Esophagus squamous epithelium (tissue), 4 donors: ENCODE data around the gene MAP9.

Source experiments
- POLR2A ChIP-seq, 4 donors: fragments of 450-650 bp; IDR thresholded peaks; one replicate each; pipeline ENCODE4 v1.6.1; 2017; ENCODE audit warnings: antibody characterized with exemption in 4 of 4, mild to moderate bottlenecking in 4 of 4, moderate library complexity in 3 of 4
- TF ChIP-seq, protein P1 (sequence below), 6 experiments: fragments of 450-650 bp in 4 of 6; fragments of 200-600 bp in 2 of 6; sonication (generic) in 2 of 6; IDR thresholded peaks; one replicate each; pipeline ENCODE4 v1.5.1; 2016 to 2019; ENCODE audit warnings: antibody characterized with exemption in 6 of 6, mild to moderate bottlenecking in 4 of 6, moderate library complexity in 4 of 6

- TF ChIP-seq, protein P1, sequence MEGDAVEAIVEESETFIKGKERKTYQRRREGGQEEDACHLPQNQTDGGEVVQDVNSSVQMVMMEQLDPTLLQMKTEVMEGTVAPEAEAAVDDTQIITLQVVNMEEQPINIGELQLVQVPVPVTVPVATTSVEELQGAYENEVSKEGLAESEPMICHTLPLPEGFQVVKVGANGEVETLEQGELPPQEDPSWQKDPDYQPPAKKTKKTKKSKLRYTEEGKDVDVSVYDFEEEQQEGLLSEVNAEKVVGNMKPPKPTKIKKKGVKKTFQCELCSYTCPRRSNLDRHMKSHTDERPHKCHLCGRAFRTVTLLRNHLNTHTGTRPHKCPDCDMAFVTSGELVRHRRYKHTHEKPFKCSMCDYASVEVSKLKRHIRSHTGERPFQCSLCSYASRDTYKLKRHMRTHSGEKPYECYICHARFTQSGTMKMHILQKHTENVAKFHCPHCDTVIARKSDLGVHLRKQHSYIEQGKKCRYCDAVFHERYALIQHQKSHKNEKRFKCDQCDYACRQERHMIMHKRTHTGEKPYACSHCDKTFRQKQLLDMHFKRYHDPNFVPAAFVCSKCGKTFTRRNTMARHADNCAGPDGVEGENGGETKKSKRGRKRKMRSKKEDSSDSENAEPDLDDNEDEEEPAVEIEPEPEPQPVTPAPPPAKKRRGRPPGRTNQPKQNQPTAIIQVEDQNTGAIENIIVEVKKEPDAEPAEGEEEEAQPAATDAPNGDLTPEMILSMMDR (IDR thresholded peaks at IDR 0.05), result peak in 2 of 6 experiments; percentile 8 to 45
- no peak for TF ChIP-seq POLR2A (IDR thresholded peaks at IDR 0.05)
Observed at GRCh38 chr4:155403886-155404285, 27.1 kb upstream of the MAP9 start.
